Measurements from ENCODE around the gene TMEM94. TPM values are rescaled to one million over a fixed set of nuclear protein-coding genes. Genes with fewer than 3 reads are reported as not detected.

Gene TMEM94
- total and polyA plus RNA-seq, 2 of the 4 experiments (the other 2 are of a cell fraction), result 8.4 to 64.7 TPM

DNA sequence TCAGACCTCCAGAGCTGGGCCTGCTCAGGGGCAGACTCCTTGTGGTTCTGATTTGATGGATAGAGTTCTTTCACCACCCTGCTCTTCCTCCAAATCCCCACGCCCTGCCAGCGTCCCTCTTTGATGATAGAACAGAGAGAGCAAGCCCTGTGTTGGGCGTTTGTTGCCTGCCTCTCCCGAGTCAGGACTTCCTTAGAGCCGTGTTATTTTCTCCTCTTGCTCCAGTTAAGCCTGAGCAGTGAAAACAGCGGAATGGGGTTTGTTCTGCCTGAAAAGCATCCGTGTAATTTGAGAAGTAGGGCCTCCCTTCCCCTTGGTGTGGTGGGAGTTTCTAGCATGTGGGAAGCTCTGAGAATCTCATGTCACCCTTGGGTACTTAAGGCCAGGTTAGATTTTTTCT, 22.1 kb downstream of the TMEM94 start:
- no peak overlapping the region for H4K8ac ChIP-seq (ENCODE audit: low read depth in 2 of 2, low read length in 2 of 2)
- DNase-seq, result peak; percentile 27
- no peak overlapping the region for H2AK5ac ChIP-seq (ENCODE audit: low read depth, low read length)
- H3K14ac ChIP-seq (replicated peaks; ENCODE audit: low read depth, low read length), result peak overlapping the region; percentile 52; the same call in 1 of the 2 replicates
- no peak overlapping the region for H3K27ac ChIP-seq (ENCODE audit: insufficient read depth, low read length)
- no peak for ATAC-seq (ENCODE audit: low read depth)
- peaks cover 12% of the 10 kb centered on the region for H3K9me1 ChIP-seq (ENCODE audit: insufficient read depth, low read length)
- H2BK20ac ChIP-seq (ENCODE audit: low read depth, low read length), result no peak overlapping the region
- no peak overlapping the region for H3K56ac ChIP-seq (ENCODE audit: extremely low read depth, insufficient read depth, low read length)
- H4K91ac ChIP-seq (ENCODE audit: insufficient read depth, low read depth, low read length), result no peak overlapping the region
- intact Hi-C loops (cut with micrococcal nuclease), result no loop called here
- H3K4ac ChIP-seq (ENCODE audit: low read depth, low read length), result no peak overlapping the region
- 0 out of 2 replicates have a peak overlapping the region, but pooled peaks have one; percentile 1 for H3K23ac ChIP-seq (ENCODE audit: low read depth, low read length)
- H4K5ac ChIP-seq (ENCODE audit: low read depth, low read length), result no peak overlapping the region
- peak overlapping the region; percentile 28 for H2AK9ac ChIP-seq (replicated peaks; ENCODE audit: low read depth, low read length, poor library complexity)
- no peaks in the 10 kb centered on the region for H3K9me3 ChIP-seq (ENCODE audit: control insufficient read depth, insufficient read depth, low read length)
- dilution Hi-C loops (cut with HindIII; ENCODE audit: low sequenced_read_pairs, unreplicated experiment), result no loop called here
- CTCF ChIA-PET, result interaction anchor here (0.6 to 0.7 kb wide), 2 partner anchors 72 to 459 kb away, joined by 3 read pairs; no protein-coding TSS in a partner anchor
- POLR2A ChIA-PET (ENCODE audit: unreplicated experiment), result no interaction called here
- H3K4me2 ChIP-seq (ENCODE audit: low read depth, low read length), result no peak overlapping the region
- WGBS, 2 experiments (ENCODE audit: extremely low coverage in 2 of 2, insufficient read length in 1 of 2), result 34% methylated on average over 3 of the region's 7 CpGs; no CpG with 5 or more reads in 1 of the 2 experiments
- H3K4me1 ChIP-seq (ENCODE audit: control insufficient read depth, insufficient read depth, low read length), result peaks cover 10% of the 10 kb centered on the region
- H4K20me1 ChIP-seq (ENCODE audit: insufficient read depth, low read length), result peaks cover 38% of the 10 kb centered on the region
- TF ChIP-seq RAD21 (IDR thresholded peaks at IDR 0.05; ENCODE audit: low read length) (no peak), RCOR1 (IDR thresholded peaks at IDR 0.05; ENCODE audit: insufficient replicate concordance, low read length) (no peak), CEBPB (IDR thresholded peaks at IDR 0.05; ENCODE audit: low read depth, low read length) (no peak), SMC3 (IDR thresholded peaks at IDR 0.05; ENCODE audit: low read depth, low read length) (no peak), BHLHE40 (IDR thresholded peaks at IDR 0.05; ENCODE audit: low read depth, low read length) (no peak), FOS (IDR thresholded peaks at IDR 0.05; ENCODE audit: low read depth, low read length) (no peak), CHD1 (IDR thresholded peaks at IDR 0.05; ENCODE audit: low read depth, low read length) (no peak), POLR2A (IDR thresholded peaks at IDR 0.05; ENCODE audit: low read depth, low read length) (no peak)
- TF ChIP-seq, protein P1, sequence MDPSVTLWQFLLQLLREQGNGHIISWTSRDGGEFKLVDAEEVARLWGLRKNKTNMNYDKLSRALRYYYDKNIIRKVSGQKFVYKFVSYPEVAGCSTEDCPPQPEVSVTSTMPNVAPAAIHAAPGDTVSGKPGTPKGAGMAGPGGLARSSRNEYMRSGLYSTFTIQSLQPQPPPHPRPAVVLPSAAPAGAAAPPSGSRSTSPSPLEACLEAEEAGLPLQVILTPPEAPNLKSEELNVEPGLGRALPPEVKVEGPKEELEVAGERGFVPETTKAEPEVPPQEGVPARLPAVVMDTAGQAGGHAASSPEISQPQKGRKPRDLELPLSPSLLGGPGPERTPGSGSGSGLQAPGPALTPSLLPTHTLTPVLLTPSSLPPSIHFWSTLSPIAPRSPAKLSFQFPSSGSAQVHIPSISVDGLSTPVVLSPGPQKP (IDR thresholded peaks at IDR 0.05; ENCODE audit: borderline replicate concordance, low read depth, low read length), result no peak
- TF ChIP-seq, protein P2, sequence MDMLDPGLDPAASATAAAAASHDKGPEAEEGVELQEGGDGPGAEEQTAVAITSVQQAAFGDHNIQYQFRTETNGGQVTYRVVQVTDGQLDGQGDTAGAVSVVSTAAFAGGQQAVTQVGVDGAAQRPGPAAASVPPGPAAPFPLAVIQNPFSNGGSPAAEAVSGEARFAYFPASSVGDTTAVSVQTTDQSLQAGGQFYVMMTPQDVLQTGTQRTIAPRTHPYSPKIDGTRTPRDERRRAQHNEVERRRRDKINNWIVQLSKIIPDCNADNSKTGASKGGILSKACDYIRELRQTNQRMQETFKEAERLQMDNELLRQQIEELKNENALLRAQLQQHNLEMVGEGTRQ (IDR thresholded peaks at IDR 0.05; ENCODE audit: low read depth, low read length), result no peak
- H3K27me3 ChIP-seq (ENCODE audit: control insufficient read depth, insufficient read depth, low read length), result no peaks in the 10 kb centered on the region
- H3K9ac ChIP-seq (ENCODE audit: low read depth, low read length), result no peak overlapping the region
- no peak overlapping the region for H2AFZ ChIP-seq (replicated peaks; ENCODE audit: low read length, poor library complexity)
- peaks cover 4% of the 10 kb centered on the region; the same call in 1 of the 2 replicates for H3K36me3 ChIP-seq (ENCODE audit: control insufficient read depth, insufficient read depth, low read length)
- no peak overlapping the region for H3K18ac ChIP-seq (ENCODE audit: low read depth, low read length)
- no peak overlapping the region for H2BK5ac ChIP-seq (ENCODE audit: low read depth, low read length, poor library complexity, severe bottlenecking)
- H2BK15ac ChIP-seq (ENCODE audit: low read depth, low read length), result no peak overlapping the region
- BruUV-seq (replicated peaks), result no TSS peak
- peaks cover 22 to 62% of the 10 kb centered on the region in 2 experiments for H3K79me1 ChIP-seq (ENCODE audit: low read depth in 1 of 2, low read length in 2 of 2)
- H3K4me3 ChIP-seq (ENCODE audit: insufficient read depth, low read depth, low read length), result no peak overlapping the region
- H2BK120ac ChIP-seq (ENCODE audit: low read depth, low read length), result no peak overlapping the region
- in situ Hi-C loops (cut with MboI; ENCODE audit: low sequenced_read_pairs), result no loop called here

All from IMR-90 (cell line).